GM12872 (cell line): ENCODE results near the gene CASK.

Experiments used
- TF ChIP-seq, protein P1 (sequence below): IDR thresholded peaks from 3 replicates; pipeline ENCODE4 v1.5.1; 2011; ENCODE audit warnings: low read depth, mild to moderate bottlenecking, low read length, moderate library complexity; ENCODE audit not compliant: insufficient read depth

CASK gene

GRCh38 chrX:41733939-41734338 lies 189.4 kb downstream of the CASK start:
- TF ChIP-seq, protein P1, sequence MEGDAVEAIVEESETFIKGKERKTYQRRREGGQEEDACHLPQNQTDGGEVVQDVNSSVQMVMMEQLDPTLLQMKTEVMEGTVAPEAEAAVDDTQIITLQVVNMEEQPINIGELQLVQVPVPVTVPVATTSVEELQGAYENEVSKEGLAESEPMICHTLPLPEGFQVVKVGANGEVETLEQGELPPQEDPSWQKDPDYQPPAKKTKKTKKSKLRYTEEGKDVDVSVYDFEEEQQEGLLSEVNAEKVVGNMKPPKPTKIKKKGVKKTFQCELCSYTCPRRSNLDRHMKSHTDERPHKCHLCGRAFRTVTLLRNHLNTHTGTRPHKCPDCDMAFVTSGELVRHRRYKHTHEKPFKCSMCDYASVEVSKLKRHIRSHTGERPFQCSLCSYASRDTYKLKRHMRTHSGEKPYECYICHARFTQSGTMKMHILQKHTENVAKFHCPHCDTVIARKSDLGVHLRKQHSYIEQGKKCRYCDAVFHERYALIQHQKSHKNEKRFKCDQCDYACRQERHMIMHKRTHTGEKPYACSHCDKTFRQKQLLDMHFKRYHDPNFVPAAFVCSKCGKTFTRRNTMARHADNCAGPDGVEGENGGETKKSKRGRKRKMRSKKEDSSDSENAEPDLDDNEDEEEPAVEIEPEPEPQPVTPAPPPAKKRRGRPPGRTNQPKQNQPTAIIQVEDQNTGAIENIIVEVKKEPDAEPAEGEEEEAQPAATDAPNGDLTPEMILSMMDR: no peak

GRCh38 chrX:41732260-41732659 lies 191.1 kb downstream of the CASK start:
- TF ChIP-seq, protein P1: no peak

DNA sequence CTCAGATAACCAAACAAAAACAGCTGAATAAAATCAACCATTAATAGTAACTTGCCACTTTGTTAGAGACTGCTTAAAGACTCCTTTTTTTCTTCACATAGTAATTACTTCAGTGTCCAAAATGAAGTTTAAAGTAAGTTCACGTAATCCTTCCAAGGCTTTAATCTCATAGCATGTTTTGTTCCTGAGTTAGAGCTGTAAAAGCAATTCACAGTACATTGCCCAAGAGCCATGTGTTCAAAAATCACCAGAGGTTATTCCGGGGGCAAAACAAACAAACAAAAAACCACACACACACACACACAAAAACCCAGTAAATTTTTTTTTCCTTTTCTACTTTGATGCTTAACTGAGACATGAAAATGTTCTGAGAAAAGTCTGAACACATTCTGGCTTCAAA lies 193.3 kb downstream of the CASK start:
- TF ChIP-seq, protein P1: no peak

DNA sequence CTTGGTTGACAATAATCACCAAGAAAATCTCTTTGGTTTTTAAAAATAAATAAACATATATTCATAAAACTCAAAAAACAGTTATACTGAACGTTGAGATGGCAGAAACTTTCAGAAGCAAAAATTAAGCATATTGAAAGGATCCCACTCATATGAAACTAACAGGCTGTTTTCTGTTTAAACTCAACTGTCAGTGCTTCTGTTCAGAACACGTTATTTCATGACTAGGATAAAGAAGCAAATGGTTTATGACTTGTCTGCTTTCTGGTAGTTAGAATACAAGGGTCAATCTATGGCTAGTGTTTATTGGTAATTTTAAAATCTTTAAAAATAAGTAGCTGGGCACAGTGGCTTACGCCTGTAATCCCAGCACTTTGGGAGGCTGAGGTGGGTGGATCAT lies 195.2 kb downstream of the CASK start:
- TF ChIP-seq, protein P1: no peak

- TF ChIP-seq, protein P1: no peak
These were observed 199.5 kb downstream of the CASK start, which contains the start of gene GPR82 for GRCh38 chrX:41723826-41724225. Gene GPR82 (plus strand): TSS chrX:41724181. CDS start chrX:41727027, 2,846 bp downstream.

GRCh38 chrX:41722816-41723618 lies 200.3 kb downstream of the CASK start:
- TF ChIP-seq, protein P1: no peak

DNA sequence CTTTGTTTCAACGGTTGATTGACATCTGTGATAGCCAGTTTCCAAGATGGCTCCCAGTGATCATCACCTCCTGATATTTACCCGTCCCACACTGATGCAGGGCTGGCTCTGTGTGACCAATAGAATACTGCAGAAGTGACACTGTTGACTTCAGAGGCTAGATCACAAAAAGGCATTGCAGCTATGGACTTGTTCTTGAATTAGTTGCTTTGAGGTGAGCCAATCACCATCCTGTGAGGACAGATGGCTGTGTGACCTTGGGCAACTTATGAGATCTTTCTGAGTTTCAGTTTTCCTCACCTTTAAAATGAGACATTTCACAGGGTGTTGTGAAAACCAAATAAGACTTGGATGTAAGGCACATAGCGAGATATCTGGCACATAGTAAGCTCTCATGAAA lies 201.1 kb downstream of the CASK start:
- TF ChIP-seq, protein P1: no peak
